Measurements from ENCODE around the gene KRT84.

Gene KRT84

GRCh38 chr12:52418576-52419110 is 33.2 kb upstream of the KRT84 start:
- Histone ChIP-seq H2AFZ (ENCODE audit: low read length) (no peak overlapping the region), H3K36me3 (ENCODE audit: insufficient read depth, low read length) (no peaks in the 10 kb centered on the region), H3K4me1 (ENCODE audit: insufficient read depth, low read length, poor library complexity, severe bottlenecking) (no peaks in the 10 kb centered on the region), H3K9me2 (replicated peaks; ENCODE audit: low read depth, low read length) (no peaks in the 10 kb centered on the region), H3K4me2 (ENCODE audit: low read depth, low read length, poor library complexity, severe bottlenecking) (no peak overlapping the region), H3K9ac (ENCODE audit: low read depth, low read length, poor library complexity, severe bottlenecking) (no peak overlapping the region), H3K79me2 (ENCODE audit: insufficient read depth, low read length) (no peaks in the 10 kb centered on the region), H3K4me3 (ENCODE audit: low read length, poor library complexity, severe bottlenecking) (no peak overlapping the region), H3K27me3 (ENCODE audit: insufficient read depth, low read length, poor library complexity, severe bottlenecking) (no peaks in the 10 kb centered on the region), H3F3A (ENCODE audit: low read depth) (no peaks in the 10 kb centered on the region), H4K20me1 (ENCODE audit: insufficient read depth, low read length, poor library complexity, severe bottlenecking) (no peaks in the 10 kb centered on the region), H3K9me3 (ENCODE audit: insufficient read depth, low read depth, low read length) (no peaks in the 10 kb centered on the region)
- TF ChIP-seq, protein P1, sequence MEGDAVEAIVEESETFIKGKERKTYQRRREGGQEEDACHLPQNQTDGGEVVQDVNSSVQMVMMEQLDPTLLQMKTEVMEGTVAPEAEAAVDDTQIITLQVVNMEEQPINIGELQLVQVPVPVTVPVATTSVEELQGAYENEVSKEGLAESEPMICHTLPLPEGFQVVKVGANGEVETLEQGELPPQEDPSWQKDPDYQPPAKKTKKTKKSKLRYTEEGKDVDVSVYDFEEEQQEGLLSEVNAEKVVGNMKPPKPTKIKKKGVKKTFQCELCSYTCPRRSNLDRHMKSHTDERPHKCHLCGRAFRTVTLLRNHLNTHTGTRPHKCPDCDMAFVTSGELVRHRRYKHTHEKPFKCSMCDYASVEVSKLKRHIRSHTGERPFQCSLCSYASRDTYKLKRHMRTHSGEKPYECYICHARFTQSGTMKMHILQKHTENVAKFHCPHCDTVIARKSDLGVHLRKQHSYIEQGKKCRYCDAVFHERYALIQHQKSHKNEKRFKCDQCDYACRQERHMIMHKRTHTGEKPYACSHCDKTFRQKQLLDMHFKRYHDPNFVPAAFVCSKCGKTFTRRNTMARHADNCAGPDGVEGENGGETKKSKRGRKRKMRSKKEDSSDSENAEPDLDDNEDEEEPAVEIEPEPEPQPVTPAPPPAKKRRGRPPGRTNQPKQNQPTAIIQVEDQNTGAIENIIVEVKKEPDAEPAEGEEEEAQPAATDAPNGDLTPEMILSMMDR (conservative IDR thresholded peaks at IDR 0.05; ENCODE audit: low read length) = no peak
- no peak for TF ChIP-seq EZH2phosphoT487 (IDR thresholded peaks at IDR 0.05; ENCODE audit: borderline replicate concordance)

DNA sequence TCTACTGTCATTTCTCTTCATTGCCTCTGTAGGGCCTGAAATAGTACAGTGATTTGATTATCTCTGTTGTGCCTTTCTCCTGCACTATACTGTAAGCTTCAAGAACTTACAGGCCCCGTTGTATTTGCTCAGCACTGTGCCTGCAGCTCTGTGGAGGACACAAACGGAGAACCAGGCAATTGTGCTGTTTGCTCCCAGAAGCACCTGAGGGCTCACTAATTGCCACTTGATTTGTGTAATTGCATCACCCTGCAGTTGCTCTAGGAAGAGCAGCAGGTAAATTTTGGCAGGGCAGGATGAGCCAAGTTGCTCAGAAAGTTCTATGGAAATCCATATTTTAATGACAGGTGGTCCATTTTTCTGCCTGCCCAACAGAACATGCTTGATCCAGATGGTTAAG is 32.3 kb upstream of the KRT84 start:
- H3F3A ChIP-seq (ENCODE audit: low read depth) = no peaks in the 10 kb centered on the region
- no peaks in the 10 kb centered on the region for H3K27me3 ChIP-seq (ENCODE audit: insufficient read depth, low read length, poor library complexity, severe bottlenecking)
- H3K9me2 ChIP-seq (replicated peaks; ENCODE audit: low read depth, low read length) = no peaks in the 10 kb centered on the region
- TF ChIP-seq, protein P1 (conservative IDR thresholded peaks at IDR 0.05; ENCODE audit: low read length) = no peak
- TF ChIP-seq EZH2phosphoT487 (IDR thresholded peaks at IDR 0.05; ENCODE audit: borderline replicate concordance) = no peak
- no peaks in the 10 kb centered on the region for H3K4me1 ChIP-seq (ENCODE audit: insufficient read depth, low read length, poor library complexity, severe bottlenecking)
- no peaks in the 10 kb centered on the region for H4K20me1 ChIP-seq (ENCODE audit: insufficient read depth, low read length, poor library complexity, severe bottlenecking)
- H3K4me3 ChIP-seq (ENCODE audit: low read length, poor library complexity, severe bottlenecking) = no peak overlapping the region
- no peak overlapping the region for H3K9ac ChIP-seq (ENCODE audit: low read depth, low read length, poor library complexity, severe bottlenecking)
- H3K79me2 ChIP-seq (ENCODE audit: insufficient read depth, low read length) = no peaks in the 10 kb centered on the region
- no peak overlapping the region for H2AFZ ChIP-seq (ENCODE audit: low read length)
- no peaks in the 10 kb centered on the region for H3K9me3 ChIP-seq (ENCODE audit: insufficient read depth, low read depth, low read length)
- H3K36me3 ChIP-seq (ENCODE audit: insufficient read depth, low read length) = no peaks in the 10 kb centered on the region
- H3K4me2 ChIP-seq (ENCODE audit: low read depth, low read length, poor library complexity, severe bottlenecking) = no peak overlapping the region

DNA sequence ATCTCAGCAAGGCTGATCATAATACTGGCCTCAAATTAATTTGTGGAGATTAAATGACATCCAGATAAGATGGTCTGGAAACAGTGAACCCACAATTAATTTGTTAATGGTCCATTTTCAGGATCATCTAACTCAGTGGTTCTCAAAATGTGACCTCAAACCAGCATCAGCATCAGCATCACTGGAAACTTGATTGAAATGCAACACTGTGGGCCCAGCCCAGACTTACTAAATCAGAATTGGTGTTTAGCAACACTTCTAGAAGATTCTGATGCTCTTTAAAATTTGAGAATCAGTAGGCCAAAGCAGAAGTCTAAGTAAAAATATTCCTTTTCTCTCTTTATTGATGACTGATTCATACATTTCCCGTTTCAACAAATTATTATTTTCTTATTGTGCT is 31.3 kb upstream of the KRT84 start:
- no peaks in the 10 kb centered on the region for H3K9me3 ChIP-seq (ENCODE audit: insufficient read depth, low read depth, low read length)
- H3K4me1 ChIP-seq (ENCODE audit: insufficient read depth, low read length, poor library complexity, severe bottlenecking) = no peaks in the 10 kb centered on the region
- no peak overlapping the region for H2AFZ ChIP-seq (ENCODE audit: low read length)
- H3K4me3 ChIP-seq (ENCODE audit: low read length, poor library complexity, severe bottlenecking) = no peak overlapping the region
- H3F3A ChIP-seq (ENCODE audit: low read depth) = no peaks in the 10 kb centered on the region
- no peak for TF ChIP-seq EZH2phosphoT487 (IDR thresholded peaks at IDR 0.05; ENCODE audit: borderline replicate concordance)
- TF ChIP-seq, protein P1 (conservative IDR thresholded peaks at IDR 0.05; ENCODE audit: low read length) = no peak
- no peaks in the 10 kb centered on the region for H3K79me2 ChIP-seq (ENCODE audit: insufficient read depth, low read length)
- no peaks in the 10 kb centered on the region for H4K20me1 ChIP-seq (ENCODE audit: insufficient read depth, low read length, poor library complexity, severe bottlenecking)
- H3K4me2 ChIP-seq (ENCODE audit: low read depth, low read length, poor library complexity, severe bottlenecking) = no peak overlapping the region
- no peaks in the 10 kb centered on the region for H3K36me3 ChIP-seq (ENCODE audit: insufficient read depth, low read length)
- no peaks in the 10 kb centered on the region for H3K9me2 ChIP-seq (replicated peaks; ENCODE audit: low read depth, low read length)
- H3K9ac ChIP-seq (ENCODE audit: low read depth, low read length, poor library complexity, severe bottlenecking) = no peak overlapping the region
- H3K27me3 ChIP-seq (ENCODE audit: insufficient read depth, low read length, poor library complexity, severe bottlenecking) = no peaks in the 10 kb centered on the region
